GM21619 (cell line): Measurements from ENCODE around the gene EIF2S1.
"Not testable (repeated sequence)": the region's sequence is repeated elsewhere in the genome, so short reads cannot be mapped to it uniquely, and the experiment has no call there.

ENCODE experiments used
- ATAC-seq: cut with Tn5 transposase; IDR thresholded peaks from one replicate; pipeline ENCODE4 v1.9.1; 2021; ENCODE audit not compliant: unreplicated experiment

The EIF2S1 gene

GRCh38 chr14:67371247-67372148 lies 11.4 kb downstream of the EIF2S1 start:
- ATAC-seq: no peak

GRCh38 chr14:67372833-67373232 lies 12.7 kb downstream of the EIF2S1 start:
- ATAC-seq: no peak

- no peak for ATAC-seq
Measured at GRCh38 chr14:67373347-67373746, 13.2 kb downstream of the EIF2S1 start.

- ATAC-seq: no peak
Measured at GRCh38 chr14:67377916-67378315, 17.8 kb downstream of the EIF2S1 start.

GRCh38 chr14:67385120-67385519 lies 25.0 kb downstream of the EIF2S1 start:
- no peak for ATAC-seq

- no peak for ATAC-seq
Measured at GRCh38 chr14:67385618-67386017, 25.5 kb downstream of the EIF2S1 start.

- ATAC-seq: no peak
Measured at GRCh38 chr14:67387195-67387594, 27.1 kb downstream of the EIF2S1 start.

- no peak for ATAC-seq
Measured at GRCh38 chr14:67389275-67389674, 29.1 kb downstream of the EIF2S1 start.

GRCh38 chr14:67389811-67390534 lies 29.8 kb downstream of the EIF2S1 start:
- ATAC-seq: no peak

GRCh38 chr14:67391268-67391667 lies 31.1 kb downstream of the EIF2S1 start:
- ATAC-seq: no peak

- no peak for ATAC-seq
Measured at GRCh38 chr14:67392123-67392522, 32.0 kb downstream of the EIF2S1 start.

- ATAC-seq: no peak
Measured at GRCh38 chr14:67392800-67393199, 32.7 kb downstream of the EIF2S1 start.

GRCh38 chr14:67393689-67394088 lies 33.6 kb downstream of the EIF2S1 start:
- ATAC-seq: no peak

- no peak for ATAC-seq
Measured at GRCh38 chr14:67395086-67395875, 35.2 kb downstream of the EIF2S1 start.

- ATAC-seq: no peak
Measured at GRCh38 chr14:67395876-67396189, 35.7 kb downstream of the EIF2S1 start.

- no peak for ATAC-seq
Measured at GRCh38 chr14:67396381-67396970, 36.3 kb downstream of the EIF2S1 start.

GRCh38 chr14:67397536-67397935 lies 37.4 kb downstream of the EIF2S1 start:
- no peak for ATAC-seq

- no peak for ATAC-seq
Measured at GRCh38 chr14:67400434-67400833, 40.3 kb downstream of the EIF2S1 start.

GRCh38 chr14:67405771-67406170 lies 45.6 kb downstream of the EIF2S1 start:
- no peak for ATAC-seq

GRCh38 chr14:67408122-67408801 lies 48.1 kb downstream of the EIF2S1 start:
- ATAC-seq: not testable (repeated sequence)

GRCh38 chr14:67409461-67409860 lies 49.3 kb downstream of the EIF2S1 start:
- no peak for ATAC-seq
